ENCODE data around the gene SLC38A3. TPM values are rescaled to one million over a fixed set of nuclear protein-coding genes. Genes with fewer than 3 reads are reported as not detected.

The SLC38A3 gene
- total and polyA plus RNA-seq, 2 donors from 2014 or later: 1.6 to 4.2 TPM

DNA sequence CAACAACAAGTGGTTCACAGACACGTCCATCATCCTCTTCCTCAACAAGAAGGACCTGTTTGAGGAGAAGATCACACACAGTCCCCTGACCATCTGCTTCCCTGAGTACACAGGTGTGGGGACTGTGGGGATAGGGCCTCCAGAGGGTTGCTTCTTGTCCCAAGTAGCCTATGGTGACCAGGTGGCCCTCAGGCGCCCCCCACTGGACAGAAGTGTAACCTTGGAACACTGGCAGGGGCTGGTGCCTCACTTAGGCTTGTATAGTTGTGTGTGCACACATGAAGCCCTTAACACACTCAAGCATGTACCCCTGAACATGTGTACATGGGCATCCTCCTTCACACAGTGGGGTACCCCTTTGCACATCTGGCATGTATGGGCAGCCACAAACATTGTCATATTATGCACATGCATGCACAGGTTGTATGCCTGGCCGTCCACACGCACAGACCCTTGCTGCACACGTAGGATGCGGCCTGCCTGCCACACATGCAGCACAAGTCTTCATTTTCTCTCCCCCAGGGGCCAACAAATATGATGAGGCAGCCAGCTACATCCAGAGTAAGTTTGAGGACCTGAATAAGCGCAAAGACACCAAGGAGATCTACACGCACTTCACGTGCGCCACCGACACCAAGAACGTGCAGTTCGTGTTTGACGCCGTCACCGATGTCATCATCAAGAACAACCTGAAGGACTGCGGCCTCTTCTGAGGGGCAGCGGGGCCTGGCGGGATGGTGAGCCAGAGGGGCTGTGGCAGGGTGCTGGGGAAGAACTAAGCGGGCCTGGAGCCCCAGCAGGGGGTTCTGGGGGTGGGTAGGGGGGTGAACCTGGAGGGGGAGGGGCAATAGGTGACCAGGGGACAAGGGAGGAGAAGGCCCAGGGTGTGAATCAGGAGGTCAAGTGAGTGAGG is 52.2 kb downstream of the SLC38A3 start:
- H3K4me1 ChIP-seq (ENCODE audit: control insufficient read depth in 2 of 3, insufficient read depth in 2 of 3, low read depth in 1 of 3, low read length in 3 of 3): peaks cover 0 to 21% (median 0%) of the 10 kb centered on the region in 3 donors
- TF ChIP-seq, protein P1, sequence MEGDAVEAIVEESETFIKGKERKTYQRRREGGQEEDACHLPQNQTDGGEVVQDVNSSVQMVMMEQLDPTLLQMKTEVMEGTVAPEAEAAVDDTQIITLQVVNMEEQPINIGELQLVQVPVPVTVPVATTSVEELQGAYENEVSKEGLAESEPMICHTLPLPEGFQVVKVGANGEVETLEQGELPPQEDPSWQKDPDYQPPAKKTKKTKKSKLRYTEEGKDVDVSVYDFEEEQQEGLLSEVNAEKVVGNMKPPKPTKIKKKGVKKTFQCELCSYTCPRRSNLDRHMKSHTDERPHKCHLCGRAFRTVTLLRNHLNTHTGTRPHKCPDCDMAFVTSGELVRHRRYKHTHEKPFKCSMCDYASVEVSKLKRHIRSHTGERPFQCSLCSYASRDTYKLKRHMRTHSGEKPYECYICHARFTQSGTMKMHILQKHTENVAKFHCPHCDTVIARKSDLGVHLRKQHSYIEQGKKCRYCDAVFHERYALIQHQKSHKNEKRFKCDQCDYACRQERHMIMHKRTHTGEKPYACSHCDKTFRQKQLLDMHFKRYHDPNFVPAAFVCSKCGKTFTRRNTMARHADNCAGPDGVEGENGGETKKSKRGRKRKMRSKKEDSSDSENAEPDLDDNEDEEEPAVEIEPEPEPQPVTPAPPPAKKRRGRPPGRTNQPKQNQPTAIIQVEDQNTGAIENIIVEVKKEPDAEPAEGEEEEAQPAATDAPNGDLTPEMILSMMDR (IDR thresholded peaks at IDR 0.05; ENCODE audit: borderline replicate concordance, extremely low read depth, insufficient read depth): peak; percentile 38
- H3K27ac ChIP-seq (ENCODE audit: low read depth in 2 of 2, low read length in 2 of 2): no peak overlapping the region
- H3K9ac ChIP-seq (ENCODE audit: low read length in 3 of 3): no peak overlapping the region
- intact Hi-C loops (cut with DNase I): no loop called here
- H3K27me3 ChIP-seq (ENCODE audit: control insufficient read depth, insufficient read depth, low read length): no peaks in the 10 kb centered on the region
- H3K36me3 ChIP-seq (ENCODE audit: control insufficient read depth in 2 of 3, insufficient read depth in 3 of 3, low read length in 3 of 3): peaks cover 4 to 30% (median 20%) of the 10 kb centered on the region in 3 donors
- no peak overlapping the region for H3K4me3 ChIP-seq (ENCODE audit: low read length in 3 of 3)
- FAIRE-seq (no peak), DNase-seq (peak in 3 of 5 donors; percentile 53 to 76 (median 59))
- H3K9me3 ChIP-seq (ENCODE audit: control insufficient read depth in 2 of 3, insufficient read depth in 1 of 3, low read length in 3 of 3): no peaks in the 10 kb centered on the region

DNA sequence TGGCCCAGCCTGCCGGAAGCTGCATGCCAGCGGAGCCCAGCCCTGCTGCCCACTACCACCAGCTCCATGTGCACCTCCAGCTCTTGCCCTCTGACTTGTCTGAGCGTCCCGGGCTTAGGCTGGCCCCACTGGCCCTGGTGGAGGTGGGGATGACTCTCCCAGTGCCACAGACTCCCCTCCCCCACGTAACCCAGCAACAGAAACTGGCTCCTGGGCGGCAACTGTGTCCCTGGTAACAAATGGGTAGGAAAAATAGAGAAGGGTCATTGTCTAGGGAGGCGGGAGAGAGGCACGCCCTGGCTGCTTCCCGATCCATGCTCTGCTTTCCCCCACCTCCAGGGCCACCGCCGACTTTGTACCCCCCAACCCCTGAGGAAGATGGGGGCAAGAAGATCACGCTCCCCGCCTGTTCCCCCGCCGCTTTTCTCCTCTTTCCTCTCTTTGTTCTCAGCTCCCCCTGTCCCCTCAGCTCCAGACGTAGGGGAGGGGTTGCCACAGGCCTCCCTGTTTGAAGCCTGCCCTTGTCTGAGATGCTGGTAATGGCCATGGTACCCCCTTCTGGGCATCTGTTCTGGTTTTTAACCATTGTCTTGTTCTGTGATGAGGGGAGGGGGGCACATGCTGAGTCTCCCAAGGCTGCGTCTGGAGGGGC is 53.1 kb downstream of the SLC38A3 start:
- intact Hi-C loops (cut with DNase I): no loop called here
- Histone ChIP-seq H3K9me3 (ENCODE audit: control insufficient read depth in 2 of 3, insufficient read depth in 1 of 3, low read length in 3 of 3) (no peaks in the 10 kb centered on the region), H3K9ac (ENCODE audit: low read length in 3 of 3) (no peak overlapping the region), H3K27ac (ENCODE audit: low read depth in 2 of 2, low read length in 2 of 2) (peak overlapping the region in 1 of 2 donors; percentile 28), H3K27me3 (ENCODE audit: control insufficient read depth, insufficient read depth, low read length) (no peaks in the 10 kb centered on the region), H3K36me3 (ENCODE audit: control insufficient read depth in 2 of 3, insufficient read depth in 3 of 3, low read length in 3 of 3) (peaks cover 4 to 30% (median 14%) of the 10 kb centered on the region in 3 donors), H3K4me1 (ENCODE audit: control insufficient read depth in 2 of 3, insufficient read depth in 2 of 3, low read depth in 1 of 3, low read length in 3 of 3) (peaks cover 0 to 21% (median 0%) of the 10 kb centered on the region in 3 donors), H3K4me3 (ENCODE audit: low read length in 3 of 3) (no peak overlapping the region)
- TF ChIP-seq, protein P1 (IDR thresholded peaks at IDR 0.05; ENCODE audit: borderline replicate concordance, extremely low read depth, insufficient read depth): no peak
- DNase-seq (peak in 2 of 5 donors; percentile 22 to 71), FAIRE-seq (no peak)

DNA sequence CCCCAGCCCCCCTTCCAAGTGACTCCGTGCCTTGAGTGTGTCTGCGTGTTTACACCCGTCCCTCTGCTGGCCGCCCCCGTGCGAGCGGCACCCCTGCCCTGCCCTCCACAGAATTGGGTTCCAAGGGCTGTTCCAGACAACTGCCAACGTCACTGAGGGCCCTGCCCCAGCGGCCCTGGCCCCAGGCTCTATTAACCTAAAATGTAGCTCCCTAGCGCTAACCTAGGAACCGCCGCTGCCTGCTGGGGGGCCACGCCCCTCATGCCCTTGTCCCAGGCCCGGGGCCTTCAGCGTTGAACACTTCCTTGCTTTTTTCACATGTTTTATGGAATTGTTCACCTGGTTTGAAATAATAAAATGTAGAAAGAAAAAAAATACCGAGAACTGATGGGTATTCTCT is 53.9 kb downstream of the SLC38A3 start:
- Histone ChIP-seq H3K4me3 (ENCODE audit: low read length in 3 of 3) (no peak overlapping the region), H3K9me3 (ENCODE audit: control insufficient read depth in 2 of 3, insufficient read depth in 1 of 3, low read length in 3 of 3) (no peaks in the 10 kb centered on the region), H3K27me3 (ENCODE audit: control insufficient read depth, insufficient read depth, low read length) (no peaks in the 10 kb centered on the region), H3K9ac (ENCODE audit: low read length in 3 of 3) (no peak overlapping the region), H3K36me3 (ENCODE audit: control insufficient read depth in 2 of 3, insufficient read depth in 3 of 3, low read length in 3 of 3) (peaks cover 4 to 27% (median 13%) of the 10 kb centered on the region in 3 donors), H3K4me1 (ENCODE audit: control insufficient read depth in 2 of 3, insufficient read depth in 2 of 3, low read depth in 1 of 3, low read length in 3 of 3) (peaks cover 0 to 21% (median 0%) of the 10 kb centered on the region in 3 donors), H3K27ac (ENCODE audit: low read depth in 2 of 2, low read length in 2 of 2) (peak overlapping the region in 1 of 2 donors; percentile 92)
- DNase-seq (peak in 1 of 5 donors; percentile 74), FAIRE-seq (no peak)
- TF ChIP-seq, protein P1 (IDR thresholded peaks at IDR 0.05; ENCODE audit: borderline replicate concordance, extremely low read depth, insufficient read depth): no peak
- intact Hi-C loops (cut with DNase I): no loop called here
